Stimulated activated CD4-positive, alpha-beta T cell treated with anti-CD3 and anti-CD28 coated beads, Interleukin-4, amount 100 ng/mL, for 24 hours (primary cell): ENCODE data around the gene B9D1.

Experiments used
- DNase-seq: peaks from one replicate; pipeline ENCODE4 v3.0.0-alpha.2; 2020

B9D1 gene

GRCh38 chr17:19296786-19297778 is 65.4 kb downstream of the B9D1 start:
- DNase-seq: no peak

- DNase-seq: no peak
These were observed 66.9 kb downstream of the B9D1 start for GRCh38 chr17:19295473-19296135.

- DNase-seq: no peak
These were observed 68.1 kb downstream of the B9D1 start for GRCh38 chr17:19294443-19294842.
